NCI-H2029 (cell line): ENCODE results near the gene CPA4.

Experiments used
- DNase-seq: peaks from one replicate; lab custom pipeline; 2025; lab: John Stamatoyannopoulos, UW

Gene CPA4

DNA sequence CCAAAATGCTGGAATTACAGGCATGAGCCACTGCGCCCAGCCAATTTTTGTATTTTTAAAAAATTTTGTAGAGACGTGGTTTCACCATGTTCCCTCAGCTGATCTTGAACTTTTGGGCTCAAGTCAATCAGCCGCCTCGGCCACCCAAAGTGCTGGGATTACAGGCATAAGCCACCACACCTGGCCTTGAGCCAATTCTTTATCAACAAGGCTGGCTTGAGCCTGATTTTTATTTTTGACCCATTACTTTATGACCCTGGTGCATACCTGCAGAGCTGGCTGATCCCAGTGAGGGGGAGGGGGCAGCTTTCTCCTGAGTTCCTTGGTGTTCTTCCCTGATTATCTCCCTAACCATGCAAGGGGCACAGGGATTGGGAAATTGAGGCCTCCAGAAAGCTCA is 71.5 kb downstream of the CPA4 start:
- DNase-seq: peak; percentile 37

DNA sequence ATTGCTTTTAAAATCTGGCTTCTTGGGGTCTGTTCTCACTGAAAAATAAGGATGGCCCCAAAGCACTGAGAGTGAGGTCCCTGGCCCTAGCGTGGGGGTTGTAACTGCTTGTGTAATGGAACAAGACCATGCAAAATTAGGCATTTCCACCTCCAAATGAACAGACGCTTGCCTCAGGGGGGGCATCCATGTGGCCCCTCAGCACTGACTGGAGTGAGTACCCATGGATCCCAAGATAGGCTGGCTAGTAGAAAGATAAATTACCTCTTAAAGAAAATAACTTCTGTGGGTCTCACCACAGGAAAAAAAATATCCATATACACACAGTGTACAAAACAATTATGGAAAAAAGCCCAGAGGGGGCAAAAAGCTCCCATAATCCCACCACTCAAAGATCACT is 72.1 kb downstream of the CPA4 start:
- DNase-seq: no peak

GRCh38 chr7:130365511-130366441 is 72.8 kb downstream of the CPA4 start:
- peak; percentile 100 for DNase-seq

DNA sequence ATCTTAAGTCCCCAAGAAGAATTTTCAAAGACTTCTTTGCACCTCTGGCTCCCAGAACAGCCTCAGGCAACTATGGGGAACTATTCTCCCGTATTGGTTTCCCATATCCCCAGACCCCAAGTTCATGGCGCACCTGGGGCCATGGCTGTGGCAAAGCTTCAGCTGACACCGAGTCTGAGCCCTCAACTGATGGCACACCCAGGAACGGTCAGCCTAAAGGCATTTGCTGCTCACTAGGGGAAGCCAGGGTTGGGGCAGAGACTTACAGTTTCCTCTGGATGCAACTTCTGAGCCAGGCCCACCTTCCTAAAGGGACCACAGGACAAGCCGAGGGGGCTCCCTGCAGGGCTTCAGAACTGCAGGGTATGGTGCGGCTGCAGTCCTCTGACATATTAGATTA is 73.6 kb downstream of the CPA4 start:
- DNase-seq: no peak

DNA sequence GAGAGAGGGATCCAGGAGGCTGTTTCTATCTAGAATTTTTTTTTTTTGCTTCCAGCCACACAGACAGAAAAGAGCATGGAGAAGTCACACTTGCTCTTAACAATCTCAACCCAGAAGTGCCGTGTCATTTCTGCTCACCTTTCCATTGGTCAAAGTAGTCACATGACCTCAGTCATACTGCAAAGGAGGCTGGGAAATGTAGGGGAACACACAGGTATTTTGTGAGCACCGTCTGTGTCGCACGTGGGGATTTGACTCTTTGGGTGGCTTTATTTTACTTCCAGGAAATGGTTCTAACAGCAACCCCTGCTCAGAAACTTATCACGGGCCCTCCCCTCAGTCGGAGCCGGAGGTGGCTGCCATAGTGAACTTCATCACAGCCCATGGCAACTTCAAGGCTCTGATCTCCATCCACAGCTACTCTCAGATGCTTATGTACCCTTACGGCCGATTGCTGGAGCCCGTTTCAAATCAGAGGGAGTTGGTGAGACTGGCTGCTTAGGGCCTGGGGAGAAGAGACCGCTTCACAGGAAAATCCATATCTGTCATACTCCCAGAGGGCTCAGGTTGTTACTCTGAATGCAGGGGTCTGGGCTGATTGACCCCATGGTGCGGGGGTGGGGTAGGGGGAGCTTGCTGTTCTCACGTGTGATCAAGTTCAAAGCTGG is 74.3 kb downstream of the CPA4 start:
- no peak for DNase-seq

DNA sequence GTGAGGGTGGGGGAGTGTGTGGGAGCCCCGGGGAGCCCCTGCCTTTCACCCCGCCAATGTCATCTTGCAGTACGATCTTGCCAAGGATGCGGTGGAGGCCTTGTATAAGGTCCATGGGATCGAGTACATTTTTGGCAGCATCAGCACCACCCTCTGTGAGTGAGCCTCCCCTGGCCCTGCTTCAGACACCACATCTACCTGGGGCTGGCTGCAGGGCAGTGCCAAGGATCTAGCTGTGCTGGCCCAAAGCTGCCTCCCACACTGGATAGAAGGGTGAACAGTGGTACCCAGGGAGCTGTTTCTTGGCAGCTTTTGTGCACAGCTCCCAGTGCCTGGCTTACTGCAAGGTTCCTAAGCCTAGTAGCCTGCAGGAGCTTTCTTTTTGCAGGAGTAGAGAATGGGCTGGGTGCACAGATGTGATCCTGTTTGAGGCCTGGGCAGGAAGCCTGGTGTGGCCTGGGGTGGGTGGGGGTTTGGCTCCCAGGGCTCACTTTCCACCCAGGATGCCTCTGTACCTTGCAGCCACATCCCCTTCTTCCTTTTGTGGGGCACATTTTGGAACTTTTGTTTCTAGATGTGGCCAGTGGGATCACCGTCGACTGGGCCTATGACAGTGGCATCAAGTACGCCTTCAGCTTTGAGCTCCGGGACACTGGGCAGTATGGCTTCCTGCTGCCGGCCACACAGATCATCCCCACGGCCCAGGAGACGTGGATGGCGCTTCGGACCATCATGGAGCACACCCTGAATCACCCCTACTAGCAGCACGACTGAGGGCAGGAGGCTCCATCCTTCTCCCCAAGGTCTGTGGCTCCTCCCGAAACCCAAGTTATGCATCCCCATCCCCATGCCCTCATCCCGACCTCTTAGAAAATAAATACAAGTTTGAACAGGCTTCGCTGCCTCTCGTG is 75.1 kb downstream of the CPA4 start:
- DNase-seq: no peak

GRCh38 chr7:130369110-130369711 is 76.2 kb downstream of the CPA4 start:
- peak; percentile 48 for DNase-seq

- no peak for DNase-seq
Observed at GRCh38 chr7:130369831-130370550, 77.0 kb downstream of the CPA4 start.

- no peak for DNase-seq
Observed at GRCh38 chr7:130371046-130371445, 78.1 kb downstream of the CPA4 start.

DNA sequence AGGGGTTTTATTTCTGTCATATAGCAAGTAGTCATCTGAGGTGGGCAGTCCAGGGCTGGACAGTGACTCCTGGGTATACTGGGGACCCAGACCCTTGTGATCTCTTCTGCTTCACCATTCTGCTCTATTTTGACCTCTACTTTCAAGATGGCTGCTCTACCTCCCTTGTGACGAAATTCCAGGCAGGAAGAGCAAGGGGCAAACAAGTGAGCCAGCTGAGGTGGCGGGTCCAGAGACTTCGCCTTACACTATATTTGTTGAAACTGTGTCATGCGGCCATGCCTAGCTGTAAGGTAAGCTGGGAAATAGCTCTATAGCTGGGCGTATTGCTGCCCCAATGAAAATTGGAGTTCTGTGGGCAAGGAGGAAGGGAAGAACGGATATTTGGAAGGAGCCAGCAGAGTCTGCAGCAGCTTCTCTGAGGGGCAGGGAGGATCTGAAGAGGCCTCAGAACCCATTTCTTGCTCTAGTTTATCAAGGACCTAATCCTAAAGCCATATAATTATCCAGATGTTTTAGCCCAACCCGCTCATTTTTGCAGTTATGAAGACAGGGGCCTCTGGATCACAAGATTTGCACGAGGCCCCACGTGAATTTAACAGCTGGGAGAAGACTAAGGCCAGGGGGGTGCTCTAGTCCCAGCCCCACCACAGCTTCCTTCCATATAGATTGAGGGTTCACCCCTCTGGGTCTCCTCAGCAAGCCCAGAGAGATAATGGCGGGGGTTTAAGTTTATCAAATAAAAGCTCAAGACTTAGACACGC is 79.6 kb downstream of the CPA4 start:
- DNase-seq: no peak
